GM21526 (cell line): Measurements from ENCODE around the gene GRID2IP.

ENCODE experiments used
- ATAC-seq: cut with Tn5 transposase; IDR thresholded peaks from one replicate; pipeline ENCODE4 v1.9.1; 2021; ENCODE audit warnings: moderate library complexity; ENCODE audit not compliant: unreplicated experiment, low FRiP score

The GRID2IP gene

DNA sequence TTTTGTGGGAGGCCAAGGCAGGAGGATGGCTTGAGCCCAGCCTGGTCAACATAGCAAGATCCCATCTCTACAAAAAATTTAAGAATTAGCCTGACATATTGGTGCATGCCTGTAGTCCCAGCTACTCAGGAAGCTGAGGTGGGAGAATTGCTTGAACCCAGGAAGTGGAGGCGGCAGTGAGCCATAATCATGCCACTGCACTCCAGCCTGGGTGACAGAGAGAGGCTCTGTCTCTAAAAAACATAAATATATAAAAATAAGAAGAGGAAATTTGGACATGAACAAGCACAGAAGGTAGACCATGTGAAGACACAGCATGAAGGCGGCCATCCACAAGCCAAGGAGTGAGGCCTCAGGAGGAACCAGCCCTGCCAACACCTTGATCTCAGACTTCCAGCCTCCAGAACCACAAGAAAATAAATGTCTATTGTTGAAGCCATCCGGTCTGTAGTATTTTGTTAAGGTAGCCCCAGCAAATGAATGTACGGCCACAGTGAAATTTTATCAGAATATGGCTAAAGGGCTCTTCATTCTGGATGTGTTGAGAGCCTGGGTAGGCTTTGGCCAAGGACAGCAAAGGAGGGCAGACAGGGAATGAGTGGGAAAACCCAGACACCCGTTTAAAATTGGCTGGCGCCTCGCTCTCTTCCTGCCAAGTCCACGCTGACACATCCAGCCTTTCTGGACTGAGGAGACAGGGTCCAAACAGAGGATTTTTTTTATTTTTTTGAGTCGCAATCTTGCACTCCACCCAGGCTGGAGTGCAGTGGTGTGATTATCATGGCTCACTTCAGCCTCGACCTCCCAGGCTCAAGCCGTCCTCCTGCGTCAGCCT lies 12.9 kb upstream of the GRID2IP start:
- no peak for ATAC-seq

DNA sequence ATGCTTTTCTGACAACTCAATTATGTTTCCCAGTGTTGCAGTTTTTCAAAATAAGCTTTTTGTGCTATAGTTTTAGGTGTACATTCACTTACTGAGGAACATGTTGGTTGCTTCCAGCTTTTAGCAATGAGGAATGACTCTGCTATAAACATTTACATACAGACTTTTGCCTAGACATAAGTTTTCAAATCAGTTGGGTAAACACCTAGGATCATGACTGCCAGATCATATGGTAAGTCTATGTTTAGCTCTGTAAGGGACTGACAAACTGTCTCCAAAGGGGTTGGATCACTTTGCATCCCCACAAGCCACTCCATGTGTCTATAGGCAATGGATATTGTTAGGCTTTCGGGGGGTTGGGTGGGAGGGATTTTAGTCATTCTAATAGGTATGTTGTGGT lies 10.8 kb upstream of the GRID2IP start:
- no peak for ATAC-seq

DNA sequence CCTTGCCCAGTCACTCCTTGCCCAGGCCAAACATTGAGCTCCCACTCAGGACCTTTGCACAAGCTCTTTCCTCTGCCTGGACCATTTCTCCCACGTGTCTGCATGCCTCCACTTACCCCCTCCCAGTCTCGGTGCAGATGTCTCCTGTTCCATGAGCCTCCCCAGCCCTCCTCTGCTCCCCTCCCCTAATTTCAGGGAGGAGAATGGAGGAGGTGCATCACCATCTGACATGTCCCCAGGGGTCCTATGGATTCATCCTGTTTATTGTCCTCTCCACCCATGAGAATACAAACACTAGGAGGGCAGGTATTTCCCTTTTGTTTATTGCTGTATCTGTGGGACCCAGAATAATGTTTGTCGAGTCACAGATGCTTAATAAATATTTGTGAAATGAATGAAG lies 8.6 kb upstream of the GRID2IP start:
- no peak for ATAC-seq

DNA sequence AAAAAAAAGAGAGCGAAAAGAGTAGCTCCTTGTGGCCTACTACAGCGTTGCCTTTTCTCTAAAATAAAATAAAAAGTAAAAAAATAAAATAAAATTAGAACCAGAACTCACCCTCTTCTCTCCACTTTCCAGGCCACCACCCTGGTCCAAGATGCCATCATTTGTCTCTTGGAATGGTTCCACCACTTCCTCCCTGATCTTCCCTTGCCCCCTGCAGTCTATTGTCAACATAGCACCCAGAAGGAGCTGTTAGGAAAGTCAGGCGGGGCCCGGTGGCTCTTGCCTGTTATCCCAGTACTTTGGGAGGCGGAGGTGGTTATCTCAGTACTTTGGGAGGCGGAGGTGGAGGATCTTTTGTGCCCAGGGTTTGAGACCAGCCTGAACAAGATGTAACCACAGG lies 7.6 kb upstream of the GRID2IP start:
- ATAC-seq = no peak

DNA sequence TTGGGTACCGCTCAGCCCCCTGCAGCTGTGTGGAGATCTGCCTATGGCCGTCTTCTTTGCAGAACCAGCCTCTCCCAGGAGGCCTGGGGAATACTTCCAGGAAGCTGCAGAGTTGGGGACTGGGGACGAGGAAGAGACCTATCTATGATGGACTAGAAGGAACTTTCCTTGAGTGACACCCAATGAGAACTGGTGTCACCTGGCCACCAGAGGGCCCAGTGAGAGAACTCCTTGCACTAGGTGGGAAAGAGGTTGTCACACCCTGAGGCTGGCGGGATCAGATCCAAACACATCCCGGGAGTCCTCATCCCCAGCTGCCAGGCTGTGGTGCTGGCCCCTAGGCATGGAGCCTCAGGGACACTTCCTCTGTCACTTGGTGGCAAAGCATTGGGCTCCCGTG lies 4.9 kb upstream of the GRID2IP start:
- ATAC-seq = no peak

DNA sequence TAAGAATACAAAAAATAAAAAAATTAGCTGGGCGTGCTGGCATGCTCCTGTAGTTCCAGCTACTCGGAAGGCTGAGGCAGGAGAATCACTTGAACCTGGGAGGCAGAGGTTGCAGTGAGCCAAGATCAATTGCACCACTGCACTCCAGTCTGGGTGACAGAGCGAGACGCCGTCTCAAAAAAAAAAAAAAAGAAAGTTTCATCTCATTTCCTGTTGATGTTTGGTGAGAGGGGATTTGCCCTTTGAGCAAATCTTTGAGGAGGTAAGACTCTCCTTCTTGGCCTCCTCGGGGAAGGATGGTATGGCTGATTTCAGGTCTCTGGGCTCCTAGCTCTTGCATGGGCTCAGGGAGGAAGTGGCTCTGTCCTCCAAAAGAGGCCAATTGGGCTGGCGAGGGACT lies 3.6 kb upstream of the GRID2IP start:
- no peak for ATAC-seq

DNA sequence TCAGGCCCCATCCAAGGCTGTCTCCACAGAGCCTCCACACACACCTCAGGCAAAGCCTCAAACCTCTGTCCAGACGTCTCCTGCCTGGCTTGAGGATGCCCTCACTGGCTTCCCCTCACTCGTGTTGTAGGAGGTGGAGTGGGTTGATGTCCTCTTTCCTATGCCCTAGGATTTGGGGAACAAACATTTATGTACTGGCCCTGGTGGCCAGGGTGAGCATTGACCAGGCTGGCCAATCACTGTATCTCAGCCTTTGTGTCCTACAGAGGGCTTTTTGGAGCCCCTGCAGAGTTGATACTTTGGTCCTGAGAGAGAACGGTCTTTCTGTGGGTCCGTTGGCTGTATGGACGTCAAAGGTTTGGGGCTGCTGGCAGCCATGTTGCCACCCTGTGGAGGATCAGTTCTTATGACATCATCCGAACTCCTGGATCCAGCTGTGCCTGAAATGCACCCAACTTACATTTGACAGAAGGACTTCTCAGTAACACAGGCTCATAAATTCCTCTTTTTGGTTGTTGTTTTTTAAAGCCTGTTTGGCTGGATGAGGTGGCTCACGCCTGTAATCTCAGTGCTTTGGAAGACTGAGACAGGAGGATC lies 2.3 kb upstream of the GRID2IP start:
- no peak for ATAC-seq

DNA sequence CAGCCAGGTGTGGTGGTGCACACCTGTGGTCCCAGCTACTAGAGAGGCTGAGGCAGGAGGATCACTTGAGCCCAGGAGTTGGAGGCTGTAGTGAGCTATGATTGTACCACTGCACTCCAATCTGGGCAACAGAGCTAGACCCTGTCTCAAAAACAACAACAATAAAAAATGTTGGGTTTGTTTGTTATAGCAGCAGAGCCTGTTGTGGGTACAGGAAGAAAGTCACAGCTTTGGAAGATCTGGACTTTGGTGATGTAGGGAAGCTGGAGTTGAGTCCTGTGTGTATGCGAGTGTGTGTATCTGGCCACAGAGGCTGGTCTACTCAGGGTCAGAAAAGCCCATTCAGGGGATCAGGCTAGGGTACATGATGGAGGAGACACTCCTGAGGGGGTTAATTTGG lies 3.9 kb downstream of the GRID2IP start:
- no peak for ATAC-seq

DNA sequence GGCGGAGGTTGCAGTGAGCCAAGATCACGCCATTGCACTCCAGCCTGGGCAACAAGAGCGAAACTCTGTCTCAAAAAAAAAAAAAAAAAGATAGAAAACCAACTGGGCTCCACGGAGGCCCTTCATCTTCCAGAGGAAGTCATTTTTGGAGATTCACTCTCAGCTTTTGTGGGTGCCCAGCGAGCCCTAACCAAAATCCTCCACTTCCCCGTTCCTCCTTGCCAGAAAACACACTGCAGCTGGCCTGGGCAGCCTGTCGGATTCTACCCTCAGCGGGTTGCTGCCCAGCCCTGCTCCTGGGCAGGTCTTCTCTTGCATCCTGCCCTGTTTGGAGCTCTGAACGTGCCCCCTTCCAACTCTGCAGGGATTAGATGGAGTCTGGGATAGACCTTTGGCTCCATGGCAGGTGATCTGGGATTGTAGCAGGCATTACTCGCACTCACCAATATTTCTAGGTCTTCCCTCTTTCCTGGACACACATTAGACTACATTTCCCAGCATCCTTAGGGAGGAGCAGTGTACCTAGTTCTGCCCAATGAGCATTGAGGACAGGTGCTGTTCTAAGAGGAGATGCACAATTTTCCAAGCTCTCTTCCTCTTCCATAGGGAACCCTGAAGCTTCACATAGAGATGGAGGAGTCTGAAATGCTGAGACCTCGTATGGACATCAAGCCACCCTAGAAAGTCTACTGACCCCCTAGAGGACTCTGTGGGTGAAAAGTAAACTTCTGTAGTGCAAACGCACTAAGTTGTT lies 4.6 kb downstream of the GRID2IP start:
- no peak for ATAC-seq

DNA sequence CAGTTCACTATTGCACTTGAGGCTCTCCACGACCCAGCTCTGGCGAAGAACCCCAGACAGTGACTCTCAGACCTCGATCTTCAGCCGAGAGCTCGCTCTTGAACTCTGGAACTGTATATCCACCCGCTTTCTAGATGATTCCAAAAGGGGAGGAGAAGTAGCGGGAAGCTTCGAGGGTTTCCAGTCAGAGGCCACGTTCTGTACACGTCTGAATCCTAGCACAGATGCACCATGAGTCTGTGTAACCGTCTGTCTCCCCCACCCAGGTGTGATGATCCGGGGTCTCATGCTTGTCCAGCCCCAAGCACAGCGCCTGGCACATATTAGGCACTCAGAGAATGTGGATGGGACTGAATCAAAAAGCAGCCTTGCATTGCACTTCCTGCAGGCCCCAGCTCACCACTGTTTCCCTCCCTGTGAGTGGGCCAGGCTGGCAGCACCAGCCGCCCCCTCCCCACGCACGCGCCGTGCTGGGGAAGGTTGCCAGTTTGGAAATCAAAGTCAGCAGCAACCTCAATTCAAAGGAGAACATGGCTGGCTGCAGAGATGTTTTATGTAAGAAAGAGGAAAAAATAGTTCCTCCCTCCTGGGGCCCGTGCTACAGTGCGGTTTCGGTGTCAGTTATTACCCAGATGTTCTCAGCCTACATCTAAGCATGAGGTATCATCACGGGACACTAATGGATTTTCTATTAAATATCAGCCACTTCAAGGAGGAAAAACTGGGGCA lies 5.7 kb downstream of the GRID2IP start:
- no peak for ATAC-seq

DNA sequence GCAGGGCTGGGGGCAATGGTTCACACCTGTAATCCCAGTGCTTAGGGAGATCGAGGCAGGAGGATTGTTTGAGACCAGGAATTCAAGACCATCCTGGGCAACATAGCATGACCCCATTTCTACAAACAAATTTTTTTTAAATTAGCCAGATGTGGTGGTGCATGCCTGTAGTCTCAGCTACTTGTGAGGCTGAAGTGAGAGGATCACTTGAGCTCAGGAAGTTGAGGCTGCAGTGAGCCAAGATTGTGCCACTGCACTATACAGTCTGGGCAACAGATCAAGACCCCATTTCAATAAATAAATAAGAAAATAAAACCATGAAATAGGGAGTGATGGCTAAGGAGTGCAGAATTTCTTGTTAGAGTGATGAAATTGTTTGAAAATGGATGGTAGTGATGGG lies 8.9 kb downstream of the GRID2IP start:
- no peak for ATAC-seq

DNA sequence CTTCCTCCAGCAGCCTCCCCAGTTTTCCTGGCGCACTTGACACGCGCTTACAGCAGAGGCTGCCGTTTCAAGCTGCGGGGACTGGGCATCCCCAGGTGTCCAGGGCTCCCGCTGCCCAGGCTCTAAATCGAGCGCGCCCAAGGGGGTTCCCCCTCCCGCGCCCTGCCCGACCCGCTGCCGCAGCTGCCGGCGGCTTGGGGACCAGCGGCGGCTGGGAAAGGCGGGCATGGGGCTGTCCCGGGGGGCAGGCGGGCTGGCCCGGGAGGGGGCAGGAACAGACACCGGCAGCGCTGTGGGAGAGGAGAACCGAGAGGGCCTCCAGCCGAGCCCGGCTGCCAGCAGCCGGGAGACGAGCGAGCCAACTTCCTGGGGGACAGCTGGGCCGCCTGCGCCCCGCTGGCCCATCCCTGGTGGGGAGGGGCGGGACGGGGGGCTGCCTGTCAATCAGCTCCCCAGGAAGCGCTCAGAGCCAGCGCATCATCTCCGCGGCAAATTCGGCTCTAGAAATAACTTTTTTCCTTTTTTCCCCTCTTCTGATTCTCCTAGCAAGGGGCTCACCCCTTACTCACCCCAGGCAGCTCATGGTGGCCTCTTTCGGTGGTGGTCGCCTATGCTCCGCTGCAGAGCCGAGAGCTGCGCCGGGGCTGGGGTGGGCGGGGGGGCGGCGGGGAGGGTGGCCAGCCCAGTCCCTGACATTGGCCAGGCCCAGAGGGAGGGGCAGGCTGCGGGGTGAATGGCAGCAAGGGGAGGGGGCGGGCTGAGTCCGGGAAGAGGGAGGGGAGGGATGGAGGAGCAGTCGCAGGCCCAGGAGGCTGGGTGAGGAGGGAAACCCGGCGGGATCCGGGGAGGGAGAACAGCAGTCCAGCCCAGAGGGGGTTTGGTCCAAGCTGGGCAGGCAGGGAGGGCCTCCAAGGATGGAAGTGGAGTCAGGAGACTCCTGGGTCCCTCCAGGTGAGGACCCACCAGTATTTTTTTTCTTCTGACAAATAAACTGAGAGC lies 14.7 kb downstream of the GRID2IP start:
- no peak for ATAC-seq

DNA sequence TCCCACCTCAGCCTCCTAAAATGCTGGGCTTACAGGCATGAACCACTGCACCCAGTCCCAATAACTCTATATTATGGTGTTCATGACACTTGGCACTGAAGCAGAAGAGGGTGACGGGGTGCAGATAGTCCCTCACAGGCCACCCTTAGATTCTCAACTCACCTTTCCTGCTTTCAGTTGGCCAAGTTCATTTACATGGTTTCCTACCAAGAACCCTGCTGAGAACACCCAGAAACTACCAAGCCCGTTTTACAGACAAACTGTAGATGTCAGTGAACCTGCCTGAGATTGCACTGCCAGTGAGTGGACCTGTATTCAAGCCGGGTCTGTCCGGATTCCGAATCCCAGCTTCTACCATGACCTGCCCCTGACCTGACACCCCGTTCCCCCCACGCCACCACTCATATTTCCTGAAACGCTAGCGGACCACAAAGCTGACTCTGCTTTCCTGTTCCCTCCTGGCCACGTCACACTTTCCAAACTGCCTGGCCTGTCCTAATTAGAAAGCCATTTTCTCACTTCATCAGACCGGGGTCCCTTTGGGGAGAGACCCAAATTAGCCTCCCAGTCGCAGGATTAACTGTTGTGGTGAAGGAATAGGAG lies 17.3 kb downstream of the GRID2IP start:
- no peak for ATAC-seq

DNA sequence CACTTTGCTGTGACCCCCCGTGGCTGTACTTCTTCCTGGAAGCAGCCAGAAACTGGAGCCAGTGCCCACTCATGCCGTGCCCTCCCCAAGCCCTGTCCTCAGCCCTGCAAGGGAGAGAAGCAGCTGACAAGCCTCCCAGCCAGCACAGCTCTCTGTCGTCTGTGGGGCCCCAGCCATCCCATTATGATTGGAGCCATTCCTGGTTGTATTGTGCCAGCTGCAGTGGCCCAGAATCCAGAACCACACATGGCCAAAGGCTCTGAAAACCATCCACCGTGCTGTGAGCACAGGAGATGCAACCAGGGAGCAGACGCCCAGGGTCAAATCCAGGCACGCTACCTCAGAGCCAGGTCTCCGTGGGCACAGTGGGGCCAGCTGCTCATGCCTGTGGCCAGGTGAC lies 18.7 kb downstream of the GRID2IP start:
- ATAC-seq = no peak

DNA sequence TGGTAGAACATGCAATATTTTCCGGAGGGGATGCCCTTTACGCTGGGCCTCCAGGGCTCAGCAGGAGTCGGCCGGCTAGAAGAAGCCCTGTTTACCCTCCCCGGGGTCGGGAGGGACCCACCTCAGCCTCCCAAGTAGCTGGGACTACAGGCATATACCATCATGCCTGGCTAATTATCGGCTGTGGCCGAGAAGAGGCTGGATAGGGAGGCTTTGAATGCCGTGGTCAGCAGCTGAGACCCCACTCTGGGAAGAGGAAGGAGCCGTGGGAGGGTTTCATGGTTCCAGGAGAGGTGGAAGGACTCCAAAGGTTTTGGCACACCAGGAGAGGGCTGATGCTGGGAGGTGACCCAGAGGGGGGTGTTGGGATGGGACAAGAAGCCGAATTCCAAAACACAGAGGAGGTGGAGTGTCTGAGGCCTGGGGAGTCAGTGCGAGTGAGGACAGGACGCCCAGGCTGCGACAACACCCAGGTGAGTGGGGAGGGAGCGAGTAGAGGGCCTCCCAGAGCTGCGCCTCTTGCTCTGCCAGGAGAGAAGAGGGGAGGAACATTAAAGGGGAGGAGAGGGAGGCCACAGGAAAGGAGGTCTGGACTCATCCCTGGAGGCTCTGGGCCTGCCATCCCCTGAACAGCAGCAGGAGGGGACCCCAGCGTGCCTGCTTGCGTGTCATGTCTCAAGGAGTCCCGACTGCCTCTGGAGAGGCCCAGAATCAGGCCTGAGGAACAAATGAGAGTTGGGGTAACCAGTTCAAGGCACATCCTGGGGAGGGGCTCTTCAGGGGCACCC lies 19.6 kb downstream of the GRID2IP start:
- ATAC-seq = no peak

DNA sequence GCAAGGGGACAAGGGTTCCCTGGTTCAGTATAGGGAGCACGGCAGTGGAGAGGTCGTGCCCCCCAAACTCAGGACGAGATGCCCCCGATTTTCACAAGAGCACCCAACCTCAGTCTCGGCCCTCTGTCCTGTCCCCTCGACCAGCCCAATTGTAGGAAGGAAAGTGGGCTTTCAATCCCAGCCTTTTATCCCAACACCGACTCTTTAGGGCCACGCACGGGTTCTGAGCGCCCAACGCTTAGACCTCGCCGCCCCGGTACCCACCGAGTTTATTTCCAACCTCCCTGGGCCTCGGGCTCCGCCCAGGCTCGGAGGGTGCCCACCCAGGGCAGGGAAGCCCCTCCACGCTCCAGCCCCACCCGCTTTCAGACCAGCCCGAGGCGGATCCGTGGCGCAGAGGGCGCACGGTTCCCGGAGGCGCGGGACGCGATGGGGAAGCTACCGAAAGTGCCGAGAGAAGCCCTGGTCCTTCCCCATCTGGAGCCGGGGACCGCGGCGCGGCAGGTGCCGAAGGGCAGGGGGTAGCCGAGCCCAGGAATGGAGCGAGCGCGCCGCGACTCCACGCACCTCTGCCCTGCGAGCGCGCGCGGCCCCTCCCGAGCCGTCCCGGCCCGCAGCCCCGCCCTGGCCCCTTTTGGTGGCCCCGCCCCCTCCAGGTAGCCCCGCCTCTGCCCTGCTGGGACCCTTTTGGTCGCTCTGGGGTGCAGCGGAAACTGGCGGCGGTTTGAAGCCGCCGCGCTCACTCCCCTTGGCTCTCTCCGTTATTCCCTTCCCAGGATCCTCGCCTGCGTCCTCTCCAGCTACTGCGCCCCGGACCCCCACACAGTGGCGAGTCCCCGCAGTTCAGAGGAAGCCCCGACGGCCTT lies 20.4 kb downstream of the GRID2IP start:
- peak; percentile 50 for ATAC-seq

DNA sequence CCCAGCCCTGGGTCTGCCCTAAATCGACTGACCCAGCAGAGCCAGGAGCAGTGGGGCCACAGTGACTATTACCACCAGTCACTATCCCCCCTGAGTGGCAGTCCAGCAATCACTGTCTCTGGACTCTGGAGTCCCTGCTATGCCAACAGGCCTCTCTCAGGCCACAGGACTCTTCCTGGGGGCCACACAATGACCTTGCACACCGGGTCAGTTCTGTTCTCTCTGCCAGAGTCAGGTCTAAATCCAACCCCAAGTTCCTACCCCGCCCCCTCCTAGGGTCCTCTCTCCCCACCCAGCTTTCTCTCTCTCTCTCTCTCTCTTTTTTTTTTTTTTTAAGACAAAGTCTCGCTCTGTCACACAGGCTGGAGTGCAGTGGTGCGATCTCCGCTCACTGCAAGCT lies 21.6 kb downstream of the GRID2IP start:
- ATAC-seq = no peak
